Natural killer cell treated with Interleukin-12 subunit alpha and Interleukin-12 subunit beta and Interleukin-15 and Interleukin-18, amount 100 ng/mL, for 72 hours (primary cell): ENCODE data around the gene DCN. TPM values are rescaled to one million over a fixed set of nuclear protein-coding genes. Genes with fewer than 3 reads are reported as not detected.

ENCODE experiments used
- ATAC-seq, 2 donors: fragments of 150-1000 bp; cut with Tn5 transposase in 1 of 2; sonication (Bioruptor Pico), chemical (Tn5 transposase) in 1 of 2; 2 replicates each; pipeline ENCODE4 v1.10.0; 2021
- DNase-seq: peaks from one replicate; pipeline ENCODE4 v3.0.0; 2022; ENCODE audit warnings: low spot score
- H3K27ac Mint-ChIP-seq, 2 donors: 1 replicate in 1 of 2; 2 replicates in 1 of 2; pipeline ENCODE4 v1.8.0; 2022; ENCODE audit warnings: mixed read lengths in 2 of 2, mild to moderate bottlenecking in 1 of 2, moderate library complexity in 1 of 2
- H3K27me3 Mint-ChIP-seq, 2 donors: 1 replicate in 1 of 2; 2 replicates in 1 of 2; pipeline ENCODE4 v1.8.0; 2022; ENCODE audit warnings: mixed read lengths in 2 of 2
- H3K36me3 Mint-ChIP-seq: one replicate; pipeline ENCODE4 v1.8.0; 2022; ENCODE audit warnings: mixed read lengths
- H3K4me1 Mint-ChIP-seq, 2 donors: 1 replicate in 1 of 2; 2 replicates in 1 of 2; pipeline ENCODE4 v1.8.0; 2022; ENCODE audit warnings: low read depth in 2 of 2, mixed read lengths in 2 of 2, mild to moderate bottlenecking in 1 of 2
- H3K4me3 Mint-ChIP-seq: one replicate; pipeline ENCODE4 v1.8.0; 2022; ENCODE audit warnings: mixed read lengths
- H3K9me3 Mint-ChIP-seq: 2 replicates; pipeline ENCODE4 v1.8.0; 2022; ENCODE audit warnings: mixed read lengths
- total RNA-seq, 2 donors: library from RNA; stranded (reverse); gene quantifications; one replicate each; pipeline ENCODE4 v1.2.3, GENCODE V29; 2022

Gene DCN
- total RNA-seq, 2 donors from 2014 or later = not detected

DNA sequence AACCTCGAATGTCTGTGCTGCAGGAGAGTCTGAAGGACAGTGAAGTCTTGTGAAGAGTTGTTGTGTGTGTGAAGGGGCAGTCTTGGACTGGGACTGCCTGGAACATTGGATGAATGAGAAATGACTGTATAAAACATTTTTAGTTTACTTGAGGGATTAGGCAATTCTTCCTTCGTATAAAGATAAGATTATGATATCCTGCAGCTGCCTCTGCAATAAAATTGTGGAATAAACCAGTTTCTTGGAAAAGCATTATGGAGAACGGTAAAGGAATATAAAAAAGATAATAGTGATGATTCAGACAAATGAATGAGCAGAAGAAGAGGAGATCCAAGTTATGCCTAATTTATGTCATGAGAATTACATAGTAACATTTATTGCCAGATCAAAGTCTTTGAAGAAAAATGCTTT is 40.4 kb downstream of the DCN start:
- H3K27me3 Mint-ChIP-seq = no peaks in the 10 kb centered on the region
- no peak for ATAC-seq
- H3K36me3 Mint-ChIP-seq = no peaks in the 10 kb centered on the region
- no peak overlapping the region for H3K27ac Mint-ChIP-seq
- no peaks in the 10 kb centered on the region for H3K4me1 Mint-ChIP-seq
- no peak overlapping the region for H3K4me3 Mint-ChIP-seq
- peaks cover 17% of the 10 kb centered on the region for H3K9me3 Mint-ChIP-seq
- DNase-seq = no peak

DNA sequence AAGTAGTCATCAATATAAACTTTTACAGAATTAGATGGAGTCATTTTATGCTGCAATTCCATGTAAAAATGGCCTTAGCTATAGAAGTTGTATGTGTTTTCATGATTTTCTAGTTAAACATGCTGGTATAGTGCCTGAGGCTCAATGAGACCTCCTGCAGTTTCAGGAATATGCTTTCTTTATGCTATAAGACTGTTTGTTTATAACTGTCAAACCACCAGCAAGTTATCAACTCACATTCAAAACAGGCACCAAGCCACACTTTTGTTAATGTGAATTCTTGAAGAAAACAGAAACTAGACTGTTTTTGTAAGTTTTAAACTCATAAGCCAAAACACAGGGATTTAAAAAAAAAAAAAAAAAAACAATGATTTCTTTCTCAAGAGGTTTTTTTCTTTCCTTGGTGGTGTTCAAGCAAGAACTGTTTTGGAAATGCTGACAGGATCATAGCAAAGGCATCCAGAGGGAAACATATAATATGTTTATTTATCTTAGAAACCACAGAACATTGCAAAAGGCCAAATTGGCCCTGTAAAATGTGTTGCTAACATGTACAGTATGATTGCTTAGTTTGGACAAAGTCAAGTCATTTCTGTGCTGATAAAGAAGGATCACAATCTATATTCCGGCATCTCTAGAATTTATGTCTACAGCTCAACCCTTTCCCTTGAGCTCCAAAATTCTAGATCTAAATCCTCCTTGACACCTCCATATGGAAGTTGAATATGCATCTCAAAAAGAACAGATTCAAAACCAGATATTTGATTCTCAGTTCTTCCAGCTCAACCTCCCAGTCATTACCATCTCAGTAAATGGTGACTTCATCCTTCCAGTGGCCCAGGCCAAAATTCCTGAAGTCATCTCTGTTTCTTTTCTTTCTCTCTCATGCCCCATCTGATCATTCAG is 42.3 kb downstream of the DCN start:
- Mint-ChIP-seq H3K4me1 (no peaks in the 10 kb centered on the region), H3K27ac (no peak overlapping the region), H3K27me3 (no peaks in the 10 kb centered on the region), H3K4me3 (no peak overlapping the region), H3K9me3 (peaks cover 12% of the 10 kb centered on the region), H3K36me3 (no peaks in the 10 kb centered on the region)
- DNase-seq = no peak
- no peak for ATAC-seq

DNA sequence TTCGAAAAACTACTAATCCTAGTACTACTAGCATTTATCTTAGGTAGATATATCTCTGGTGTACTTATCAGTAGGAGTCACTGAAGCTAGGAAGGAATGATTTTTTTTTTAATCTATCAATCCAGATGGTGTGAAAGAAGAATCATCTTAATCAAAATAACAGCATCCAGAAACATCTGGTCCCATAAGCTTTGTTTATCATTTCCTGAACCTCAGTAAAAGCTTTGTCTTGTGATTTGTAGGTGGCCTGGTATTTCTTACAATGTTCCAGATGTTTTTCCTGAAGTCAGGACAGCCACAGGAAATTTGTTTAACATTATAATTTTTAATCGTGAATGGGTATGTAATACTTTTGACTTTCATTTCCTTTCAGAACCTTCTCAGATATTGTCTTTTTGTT is 43.3 kb downstream of the DCN start:
- ATAC-seq (no peak), DNase-seq (no peak)
- no peaks in the 10 kb centered on the region for H3K4me1 Mint-ChIP-seq
- H3K9me3 Mint-ChIP-seq = peaks cover 12% of the 10 kb centered on the region
- H3K4me3 Mint-ChIP-seq = no peak overlapping the region
- no peaks in the 10 kb centered on the region for H3K36me3 Mint-ChIP-seq
- no peak overlapping the region for H3K27ac Mint-ChIP-seq
- no peaks in the 10 kb centered on the region for H3K27me3 Mint-ChIP-seq

DNA sequence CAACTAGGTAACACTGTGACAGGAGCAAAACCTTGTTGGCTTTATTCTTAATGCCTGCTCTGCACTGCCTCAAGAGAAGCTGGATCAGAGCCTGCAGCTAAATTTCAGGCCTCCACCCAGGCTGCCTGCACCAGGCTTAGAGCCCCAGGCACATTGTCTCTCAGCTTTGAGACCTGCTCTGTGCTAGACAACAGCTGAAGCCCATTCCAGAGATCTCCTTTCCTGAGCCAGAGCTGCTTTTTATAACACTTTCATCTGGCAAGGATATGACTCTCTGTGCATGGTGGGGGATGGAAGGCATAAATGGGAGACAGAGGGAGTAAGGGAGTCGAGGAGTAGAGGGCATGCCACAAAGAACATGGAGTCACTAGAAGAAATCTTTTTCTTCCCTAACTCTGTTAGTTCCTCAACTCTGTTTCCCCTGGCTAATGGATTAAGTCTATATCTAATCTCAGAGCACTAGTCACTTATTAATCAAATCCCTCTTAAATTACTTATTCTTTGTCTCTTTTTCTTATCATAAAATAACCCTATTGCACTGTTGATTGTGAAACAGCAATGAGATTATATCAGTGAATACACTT is 44.2 kb downstream of the DCN start:
- H3K27me3 Mint-ChIP-seq = no peaks in the 10 kb centered on the region
- no peaks in the 10 kb centered on the region for H3K4me1 Mint-ChIP-seq
- H3K36me3 Mint-ChIP-seq = no peaks in the 10 kb centered on the region
- no peak overlapping the region for H3K4me3 Mint-ChIP-seq
- H3K27ac Mint-ChIP-seq = no peak overlapping the region
- no peak for DNase-seq
- peaks cover 12% of the 10 kb centered on the region for H3K9me3 Mint-ChIP-seq
- ATAC-seq = no peak

DNA sequence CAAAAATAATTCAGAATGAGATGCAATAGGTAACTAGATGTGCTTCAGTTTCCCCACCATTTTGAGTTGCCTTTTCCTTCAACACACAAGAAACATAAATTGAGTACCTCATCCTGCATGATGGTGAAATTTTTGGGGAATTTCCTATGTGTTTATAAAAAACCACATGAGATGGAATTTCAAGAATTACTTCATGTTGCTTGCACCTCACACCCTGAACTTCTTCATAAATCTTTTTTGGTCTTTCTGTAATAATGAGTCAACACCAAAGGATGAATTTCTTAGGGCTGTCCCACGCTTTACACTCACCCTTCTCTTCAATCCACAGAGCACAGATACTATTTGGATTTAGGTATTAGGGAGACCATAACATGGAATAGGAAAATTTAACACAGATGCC is 48.7 kb downstream of the DCN start:
- ATAC-seq (no peak), DNase-seq (no peak)
- H3K36me3 Mint-ChIP-seq = peaks cover 6% of the 10 kb centered on the region
- H3K4me3 Mint-ChIP-seq = no peak overlapping the region
- H3K4me1 Mint-ChIP-seq = no peaks in the 10 kb centered on the region
- no peak overlapping the region for H3K27ac Mint-ChIP-seq
- H3K9me3 Mint-ChIP-seq = peaks cover 6% of the 10 kb centered on the region
- H3K27me3 Mint-ChIP-seq = no peaks in the 10 kb centered on the region

DNA sequence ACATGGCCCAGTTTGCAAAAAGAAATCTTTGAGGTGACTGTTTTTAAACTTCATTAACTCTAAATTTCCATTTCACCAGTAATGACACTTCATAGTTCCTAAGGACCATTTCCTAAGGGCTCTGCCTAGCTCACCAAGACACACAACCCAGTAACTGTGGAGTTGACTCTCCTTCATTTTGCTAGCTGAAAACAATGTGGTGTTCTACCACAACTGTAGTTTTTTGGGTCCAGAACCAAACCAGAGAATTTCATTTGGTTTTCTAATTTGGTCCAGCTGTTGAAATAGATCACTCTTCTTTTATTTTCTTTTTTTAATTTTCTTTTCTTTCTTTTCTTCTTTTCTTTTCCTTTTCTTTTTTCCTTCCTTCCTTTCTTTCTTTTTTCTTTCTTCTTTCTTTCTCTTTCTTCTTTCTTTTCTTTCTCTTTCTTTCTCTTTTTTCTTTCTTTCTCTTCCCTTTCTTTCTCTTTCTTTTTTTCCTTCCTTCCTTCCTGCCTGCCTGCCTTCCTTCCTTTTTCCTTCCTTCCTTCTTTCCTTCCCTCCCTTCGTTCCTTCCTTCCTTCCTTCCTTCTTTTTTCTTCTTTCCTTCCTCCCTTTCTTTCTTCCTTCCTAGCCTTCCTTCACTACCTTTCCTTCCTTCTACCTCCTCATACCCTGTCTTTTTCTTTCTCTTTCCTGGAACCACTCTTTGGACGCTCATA is 52.8 kb downstream of the DCN start:
- peaks cover 0 to 3% of the 10 kb centered on the region in 2 donors for H3K27me3 Mint-ChIP-seq
- H3K4me1 Mint-ChIP-seq = no peaks in the 10 kb centered on the region
- H3K4me3 Mint-ChIP-seq = no peak overlapping the region
- no peak for ATAC-seq
- no peak overlapping the region for H3K27ac Mint-ChIP-seq
- H3K9me3 Mint-ChIP-seq = peaks cover 6% of the 10 kb centered on the region
- H3K36me3 Mint-ChIP-seq = peaks cover 6% of the 10 kb centered on the region
- DNase-seq = no peak

DNA sequence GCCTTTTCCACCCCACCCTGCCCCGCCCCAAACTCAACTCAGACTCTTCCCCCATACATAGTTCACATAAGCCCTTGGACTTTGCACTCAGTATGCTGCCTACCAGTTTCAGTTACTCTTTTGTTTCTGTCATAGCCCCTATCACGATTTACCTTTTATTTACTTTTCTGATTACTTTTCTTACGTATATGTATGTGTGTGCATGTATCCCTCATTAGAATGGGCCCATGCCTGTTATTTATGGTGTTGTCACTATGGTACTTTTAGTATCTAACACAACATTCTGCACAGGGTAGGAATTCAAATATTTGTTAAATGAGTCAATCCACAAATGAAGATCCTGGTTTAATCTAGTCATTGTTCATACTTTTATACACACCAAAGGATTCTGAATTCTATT is 54.9 kb downstream of the DCN start:
- H3K4me1 Mint-ChIP-seq = no peaks in the 10 kb centered on the region
- peaks cover 6% of the 10 kb centered on the region for H3K9me3 Mint-ChIP-seq
- H3K27me3 Mint-ChIP-seq = peaks cover 0 to 3% of the 10 kb centered on the region in 2 donors
- H3K36me3 Mint-ChIP-seq = peaks cover 6% of the 10 kb centered on the region
- H3K27ac Mint-ChIP-seq = no peak overlapping the region
- ATAC-seq = no peak
- H3K4me3 Mint-ChIP-seq = no peak overlapping the region
- DNase-seq = no peak

DNA sequence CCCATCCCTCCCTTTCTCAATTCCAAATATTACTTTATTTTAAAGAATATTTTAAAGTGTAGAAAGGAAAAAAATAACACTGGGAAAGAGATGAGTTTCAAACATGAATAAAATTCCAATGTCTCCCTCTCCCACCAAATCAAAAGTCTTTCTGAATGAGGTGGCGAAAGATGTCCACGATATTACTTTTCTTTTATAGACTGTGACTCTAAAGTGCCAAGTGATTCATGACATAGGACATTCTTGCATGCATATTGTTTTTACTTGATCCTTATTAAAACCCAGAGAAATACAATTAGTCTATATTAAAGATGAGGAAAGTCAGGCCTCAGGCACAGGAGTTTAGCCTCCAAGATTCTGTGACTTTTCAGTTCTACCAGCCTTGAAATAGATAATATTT is 55.3 kb downstream of the DCN start:
- peaks cover 6% of the 10 kb centered on the region for H3K36me3 Mint-ChIP-seq
- DNase-seq = no peak
- ATAC-seq = no peak
- no peaks in the 10 kb centered on the region for H3K4me1 Mint-ChIP-seq
- peaks cover 6% of the 10 kb centered on the region for H3K9me3 Mint-ChIP-seq
- H3K27me3 Mint-ChIP-seq = peaks cover 0 to 3% of the 10 kb centered on the region in 2 donors
- no peak overlapping the region for H3K27ac Mint-ChIP-seq
- no peak overlapping the region for H3K4me3 Mint-ChIP-seq

DNA sequence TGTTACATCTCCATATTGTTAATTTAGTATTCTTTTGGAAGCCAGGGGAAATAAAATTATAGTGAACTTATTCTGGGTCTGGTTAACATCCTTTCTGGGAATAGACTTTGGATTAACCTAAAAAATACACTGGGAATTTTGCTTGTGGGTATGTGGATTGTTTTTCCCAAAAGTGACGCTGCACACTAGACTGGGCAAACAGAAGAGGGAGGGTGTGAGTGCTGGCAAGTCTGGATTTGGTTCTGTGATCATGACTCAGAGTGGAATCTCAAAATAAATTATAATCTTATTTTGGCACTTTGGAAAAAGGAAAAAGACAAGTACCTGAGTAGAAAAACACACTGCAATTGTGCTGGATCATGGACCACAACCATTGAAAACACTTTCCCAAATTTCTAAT is 56.1 kb downstream of the DCN start:
- H3K9me3 Mint-ChIP-seq = peaks cover 6% of the 10 kb centered on the region
- ATAC-seq (no peak), DNase-seq (no peak)
- H3K4me1 Mint-ChIP-seq = no peaks in the 10 kb centered on the region
- no peak overlapping the region for H3K27ac Mint-ChIP-seq
- H3K36me3 Mint-ChIP-seq = peaks cover 6% of the 10 kb centered on the region
- H3K4me3 Mint-ChIP-seq = no peak overlapping the region
- H3K27me3 Mint-ChIP-seq = peaks cover 0 to 3% of the 10 kb centered on the region in 2 donors

DNA sequence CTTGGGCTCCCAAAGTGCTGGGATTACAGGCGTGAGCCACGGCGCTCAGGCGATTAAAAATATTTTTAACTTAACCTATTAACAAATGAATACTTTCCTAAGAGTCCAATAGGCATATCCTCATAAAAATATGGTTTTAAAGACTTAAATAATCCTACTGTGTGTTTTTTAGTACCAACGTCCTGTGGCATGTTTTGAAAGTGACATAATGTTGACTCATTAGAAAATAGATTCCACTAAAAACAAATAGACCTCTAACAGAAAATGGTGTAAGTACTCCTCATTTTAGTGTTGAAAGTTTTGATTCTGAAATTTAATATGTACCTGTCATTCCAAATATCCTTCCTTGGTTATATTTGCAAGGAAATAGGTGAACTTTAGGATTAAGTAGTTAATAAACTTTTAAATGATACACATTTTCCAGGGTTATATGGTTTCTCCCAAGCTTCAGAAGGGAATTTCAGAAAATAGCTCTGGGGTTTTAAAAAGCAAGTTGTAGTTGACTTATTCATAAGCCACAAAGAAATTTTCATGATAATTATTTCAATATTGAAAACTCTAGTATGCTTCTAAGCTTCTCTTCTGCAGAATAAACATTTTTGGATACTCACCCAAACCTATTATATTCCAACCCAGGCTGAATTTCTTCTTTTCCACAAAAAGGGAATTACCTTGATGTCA is 59.2 kb downstream of the DCN start:
- no peaks in the 10 kb centered on the region for H3K36me3 Mint-ChIP-seq
- H3K27me3 Mint-ChIP-seq = peaks cover 0 to 3% of the 10 kb centered on the region in 2 donors
- H3K4me1 Mint-ChIP-seq = no peaks in the 10 kb centered on the region
- H3K4me3 Mint-ChIP-seq = no peak overlapping the region
- no peak overlapping the region for H3K27ac Mint-ChIP-seq
- H3K9me3 Mint-ChIP-seq = no peaks in the 10 kb centered on the region
- no peak for ATAC-seq
- no peak for DNase-seq

DNA sequence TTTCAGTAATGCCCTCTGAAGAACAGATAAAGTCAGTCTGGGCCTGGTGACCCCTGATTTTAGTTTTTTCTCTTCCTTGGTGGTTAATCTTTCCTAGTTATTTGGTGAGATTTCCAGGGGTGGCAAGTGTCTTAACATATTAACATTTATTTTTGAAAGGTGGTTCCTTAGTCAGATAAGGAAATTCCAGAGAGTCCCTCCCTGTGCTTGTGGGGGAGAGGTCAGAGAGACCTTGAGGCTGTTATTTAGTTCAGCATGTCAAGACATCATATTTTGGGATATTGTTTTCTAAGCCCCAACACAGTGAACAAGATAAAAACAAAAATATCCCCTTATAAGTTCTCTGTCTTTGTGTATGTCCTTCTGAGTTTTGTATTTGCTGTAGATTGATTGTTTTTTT is 61.8 kb downstream of the DCN start:
- no peaks in the 10 kb centered on the region for H3K9me3 Mint-ChIP-seq
- DNase-seq (no peak), ATAC-seq (no peak)
- no peak overlapping the region for H3K4me3 Mint-ChIP-seq
- no peaks in the 10 kb centered on the region for H3K27me3 Mint-ChIP-seq
- H3K36me3 Mint-ChIP-seq = no peaks in the 10 kb centered on the region
- no peak overlapping the region for H3K27ac Mint-ChIP-seq
- H3K4me1 Mint-ChIP-seq = no peaks in the 10 kb centered on the region

DNA sequence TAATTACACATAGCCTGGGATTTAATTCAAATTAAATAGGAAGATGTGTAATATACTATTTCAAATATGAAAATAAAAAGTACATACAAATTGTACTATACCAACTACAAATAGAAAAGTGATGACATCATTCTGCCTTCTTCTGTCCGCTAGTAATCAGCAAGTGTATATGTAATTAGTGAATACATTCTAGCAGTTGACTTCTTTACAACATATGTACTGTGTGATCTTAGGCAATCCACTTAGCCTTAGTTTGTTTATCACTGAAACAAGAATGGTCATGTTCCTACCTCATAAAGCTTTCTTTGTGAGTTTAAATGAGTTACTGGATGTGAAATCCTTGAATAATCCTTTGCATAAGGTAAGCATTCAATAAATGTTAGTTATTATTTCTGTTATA is 63.5 kb downstream of the DCN start:
- no peak overlapping the region for H3K4me3 Mint-ChIP-seq
- H3K36me3 Mint-ChIP-seq = no peaks in the 10 kb centered on the region
- H3K27ac Mint-ChIP-seq = no peak overlapping the region
- H3K27me3 Mint-ChIP-seq = no peaks in the 10 kb centered on the region
- DNase-seq = no peak
- ATAC-seq = no peak
- H3K9me3 Mint-ChIP-seq = no peaks in the 10 kb centered on the region
- H3K4me1 Mint-ChIP-seq = no peaks in the 10 kb centered on the region

DNA sequence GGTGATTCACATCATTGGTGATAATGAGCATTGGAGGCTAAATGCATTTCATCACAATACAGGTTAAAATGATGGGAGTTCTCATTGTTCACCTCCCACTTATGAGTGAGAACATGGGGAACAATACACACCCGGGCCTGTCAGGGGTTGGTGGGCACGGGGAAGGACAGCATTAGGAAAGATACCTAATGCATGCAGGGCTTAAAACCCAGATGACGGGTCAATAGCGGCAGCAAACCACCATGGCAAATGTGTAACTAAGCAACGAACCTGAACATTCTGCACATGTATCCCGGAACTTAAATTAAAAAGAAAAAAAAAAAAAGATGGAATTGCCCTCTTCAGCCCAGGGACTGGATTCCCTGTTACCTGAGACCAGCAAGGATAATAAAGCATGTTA is 69.0 kb downstream of the DCN start:
- H3K27ac Mint-ChIP-seq = no peak overlapping the region
- DNase-seq (no peak), ATAC-seq (no peak)
- H3K36me3 Mint-ChIP-seq = no peaks in the 10 kb centered on the region
- no peak overlapping the region for H3K4me3 Mint-ChIP-seq
- H3K9me3 Mint-ChIP-seq = no peaks in the 10 kb centered on the region
- H3K27me3 Mint-ChIP-seq = no peaks in the 10 kb centered on the region
- no peaks in the 10 kb centered on the region for H3K4me1 Mint-ChIP-seq
